B cell (primary cell): ENCODE data around the gene PHF11. TPM values are rescaled to one million over a fixed set of nuclear protein-coding genes. Genes with fewer than 3 reads are reported as not detected.

Source experiments
- ATAC-seq: fragments of 200-7000 bp; cut with Tn5 transposase; one replicate; pipeline ENCODE4 v1.10.0; 2021; ENCODE audit warnings: low read depth, mild to moderate bottlenecking, moderate number of reproducible peaks, moderate library complexity
- CTCF ChIA-PET: fragments of 350-600 bp; sonication (Branson Sonifier 250); formaldehyde crosslinking; loops from one replicate; lab custom pipeline; 2021; ENCODE audit warnings: antibody characterized with exemption, inconsistent platforms; lab: Charles Lee
- POLR2A ChIA-PET: fragments of 350-600 bp; sonication (Branson Sonifier 250); formaldehyde crosslinking; loops from one replicate; lab custom pipeline; 2021; ENCODE audit warnings: antibody characterized with exemption; lab: Charles Lee
- DNase-seq: peaks from one replicate; pipeline ENCODE4 v3.0.0; 2013
- H2AFZ ChIP-seq: 2 replicates; pipeline ENCODE4 v1.6.1; 2012; ENCODE audit warnings: mild to moderate bottlenecking, low read depth, low read length; ENCODE audit not compliant: insufficient read depth, poor library complexity, severe bottlenecking
- H3K27ac ChIP-seq, 2 donors: 1 replicate in 1 of 2; 2 replicates in 1 of 2; pipeline ENCODE4 v1.5.1; 2012 to 2013; ENCODE audit warnings: low read length in 2 of 2, mild to moderate bottlenecking in 2 of 2, moderate library complexity in 1 of 2
- H3K27me3 ChIP-seq, 4 experiments: fragments of 200-600 bp in 1 of 4; sonication (generic) in 1 of 4; replicated peaks in 1 of 4; 1 replicate in 2 of 4; 2 replicates in 2 of 4; pipeline versions ENCODE4 v1.6.1 to v1.7.0; 2013 to 2016; ENCODE audit warnings: low read length in 3 of 4, mild to moderate bottlenecking in 2 of 4, mixed read lengths in 1 of 4, moderate library complexity in 1 of 4; ENCODE audit not compliant: insufficient read depth in 4 of 4, control insufficient read depth in 3 of 4; ENCODE audit errors: control extremely low read depth in 1 of 4
- H3K36me3 ChIP-seq, 2 experiments: replicated peaks in 1 of 2; 1 replicate in 1 of 2; 2 replicates in 1 of 2; pipeline versions ENCODE4 v1.6.1 to v1.7.1; 2013; ENCODE audit warnings: low read length in 1 of 2; ENCODE audit not compliant: insufficient read depth in 2 of 2, control insufficient read depth in 1 of 2; ENCODE audit errors: control extremely low read depth in 1 of 2, extremely low read depth in 1 of 2
- H3K4me1 ChIP-seq, 2 donors: fragments of 200-600 bp in 1 of 2; sonication (generic) in 1 of 2; 1 replicate in 1 of 2; 2 replicates in 1 of 2; pipeline versions ENCODE4 v1.5.1 to v1.6.1; 2013 to 2017; ENCODE audit warnings: low read length in 2 of 2; ENCODE audit not compliant: control insufficient read depth in 2 of 2, insufficient read depth in 2 of 2
- H3K4me2 ChIP-seq: replicated peaks from 2 replicates; pipeline ENCODE3; 2012; ENCODE audit warnings: mild to moderate bottlenecking, low read depth, low read length; ENCODE audit not compliant: poor library complexity, severe bottlenecking
- H3K4me3 ChIP-seq, 5 experiments: fragments of 200-600 bp in 1 of 5; sonication (generic) in 1 of 5; 1 replicate in 3 of 5; 2 replicates in 2 of 5; pipeline versions ENCODE4 v1.5.1 to v1.7.0; 2011 to 2016; ENCODE audit warnings: low read length in 4 of 5, mild to moderate bottlenecking in 4 of 5, low read depth in 2 of 5, control low read depth in 1 of 5, moderate library complexity in 1 of 5; ENCODE audit not compliant: insufficient read depth in 1 of 5; ENCODE audit errors: control extremely low read depth in 1 of 5, extremely low read depth in 1 of 5
- H3K79me2 ChIP-seq: fragments of 200-600 bp; sonication (generic); one replicate; pipeline ENCODE4 v1.6.0; 2016; ENCODE audit warnings: low read length; ENCODE audit not compliant: control insufficient read depth, insufficient read depth
- H3K9ac ChIP-seq: fragments of 200-600 bp; sonication (generic); 2 replicates; pipeline ENCODE4 v1.6.1; 2017; ENCODE audit warnings: mild to moderate bottlenecking, low read length, moderate library complexity
- H3K9me3 ChIP-seq, 3 donors: one replicate each; pipeline versions ENCODE4 v1.6.1 to v1.7.1; 2013; ENCODE audit warnings: low read length in 2 of 3; ENCODE audit not compliant: control insufficient read depth in 2 of 3, insufficient read depth in 1 of 3; ENCODE audit errors: control extremely low read depth in 1 of 3
- H4K20me1 ChIP-seq: 2 replicates; pipeline ENCODE4 v1.6.0; 2012; ENCODE audit warnings: mild to moderate bottlenecking, low read length; ENCODE audit not compliant: insufficient read depth, control insufficient read depth, poor library complexity, severe bottlenecking
- H3K27ac Mint-ChIP-seq: one replicate; pipeline ENCODE4 v1.8.0; 2021; ENCODE audit warnings: mixed read lengths
- H3K27me3 Mint-ChIP-seq: one replicate; pipeline ENCODE4 v1.8.0; 2021; ENCODE audit warnings: mixed read lengths
- H3K4me1 Mint-ChIP-seq: one replicate; pipeline ENCODE4 v1.8.0; 2021; ENCODE audit warnings: mixed read lengths
- H3K4me3 Mint-ChIP-seq: one replicate; pipeline ENCODE4 v1.8.0; 2021; ENCODE audit warnings: mixed read lengths
- H3K9me3 Mint-ChIP-seq: one replicate; pipeline ENCODE4 v1.8.0; 2022; ENCODE audit warnings: mixed read lengths; ENCODE audit not compliant: insufficient read depth
- EZH2 ChIP-seq: IDR thresholded peaks from 2 replicates; pipeline ENCODE4 v1.6.1; 2012; ENCODE audit warnings: borderline replicate concordance, low read depth, mild to moderate bottlenecking, moderate library complexity, low read length; ENCODE audit not compliant: insufficient read depth, poor library complexity, severe bottlenecking
- WGBS: methylation state at CpG from one replicate; pipeline ENCODE4 v1.1.5; 2013; ENCODE audit warnings: missing lambda C conversion rate; ENCODE audit not compliant: insufficient coverage; 5-methylcytosine and 5-hydroxymethylcytosine counted together
- intact Hi-C: fragments of 100-400 bp; cut with micrococcal nuclease; formaldehyde crosslinking; loops from one replicate; pipeline ENCODE4 v1.10.0; 2022
- polyA minus RNA-seq: library from RNA; depleted of rRNA, polyadenylated mRNA; stranded (reverse); fragments of >200 nt; gene quantifications from 2 replicates; pipeline ENCODE4 v1.2.3, GENCODE V29; 2012
- polyA plus RNA-seq: library from polyadenylated mRNA; depleted of rRNA; stranded (reverse); fragments of >200 nt; gene quantifications from 2 replicates; pipeline ENCODE4 v1.2.3, GENCODE V29; 2012
- total RNA-seq, 2 donors: library from RNA; stranded (reverse); fragments of 120-200 nt in 1 of 2; gene quantifications; 1 replicate in 1 of 2; 2 replicates in 1 of 2; pipeline versions ENCODE4 v1.2.3 to v1.2.4, GENCODE V29; 2013 to 2022
- TF ChIP-seq, protein P1 (sequence below): fragments of 200-600 bp; IDR thresholded peaks from one replicate; pipeline ENCODE4 v1.8.0; 2022; ENCODE audit warnings: antibody characterized with exemption, mild to moderate bottlenecking

PHF11 gene
- total RNA-seq (176 and 181 TPM in 2 replicates), polyA plus RNA-seq (79.0 and 95.6 TPM in 2 replicates), polyA minus RNA-seq (11.5 and 31.8 TPM in 2 replicates)
- total RNA-seq (2013), result 94.9 TPM

DNA sequence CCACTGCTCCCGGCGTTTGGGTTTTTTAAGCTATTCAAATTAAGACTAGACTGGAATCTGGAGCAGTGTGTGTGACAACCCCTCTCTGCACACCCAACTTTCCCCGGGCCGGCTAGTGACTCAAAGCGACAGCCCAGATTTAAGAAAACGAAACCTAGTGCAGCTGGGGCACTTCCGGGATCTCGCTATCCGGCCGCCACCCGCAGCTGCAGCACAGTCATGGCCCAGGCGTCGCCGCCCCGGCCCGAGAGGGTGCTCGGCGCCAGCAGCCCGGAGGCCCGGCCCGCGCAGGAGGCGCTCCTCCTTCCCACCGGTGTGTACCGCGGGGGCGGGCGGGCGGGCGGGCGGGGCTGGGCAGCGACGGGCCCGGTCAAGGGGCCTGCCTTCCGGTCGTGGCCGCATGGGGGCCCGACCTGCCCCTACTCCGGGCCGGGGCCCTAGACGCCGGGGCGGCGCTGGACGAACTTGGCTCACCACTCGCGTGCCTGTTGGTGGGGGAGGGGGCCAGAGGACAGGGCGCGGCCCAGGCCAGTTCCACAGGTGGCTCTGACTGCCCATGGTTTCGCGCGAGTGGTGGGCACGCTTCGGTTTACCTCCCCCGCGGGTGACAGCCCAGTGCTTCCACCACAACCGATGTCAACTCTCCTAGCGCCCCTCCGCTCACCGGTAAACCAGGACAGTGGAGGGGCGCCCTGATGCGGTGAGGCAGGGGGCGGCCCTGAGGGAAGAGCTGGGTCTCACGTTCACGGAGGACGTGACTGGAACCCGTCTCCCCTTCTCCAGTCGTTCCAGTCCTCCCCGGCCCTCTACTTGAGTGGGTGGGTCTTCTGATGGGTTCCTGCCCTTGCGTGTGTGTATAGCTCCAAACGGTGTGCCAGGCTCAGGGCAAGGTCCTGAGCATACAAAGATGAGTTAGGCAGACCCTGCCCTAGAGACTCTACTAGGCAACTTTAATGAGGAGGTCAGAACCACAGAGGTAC lies at the start of gene PHF11:
Gene PHF11 (plus strand): TSS at position 171 of the 980 bp plus-strand sequence. CDS start 49 bp downstream, at position 220.
- WGBS, result under 1% methylated on average over 57 of the region's 71 CpGs

More for the DNA sequence above, at the start of gene PHF11:
- Mint-ChIP-seq H3K4me1 (peaks cover 40% of the 10 kb centered on the region), H3K9me3 (no peaks in the 10 kb centered on the region), H3K27me3 (no peaks in the 10 kb centered on the region), H3K4me3 (peak within 1 kb of the TSS; percentile 95), H3K27ac (peak within 1 kb of the TSS; percentile 99)
- no peak for TF ChIP-seq EZH2
- TF ChIP-seq, protein P1, sequence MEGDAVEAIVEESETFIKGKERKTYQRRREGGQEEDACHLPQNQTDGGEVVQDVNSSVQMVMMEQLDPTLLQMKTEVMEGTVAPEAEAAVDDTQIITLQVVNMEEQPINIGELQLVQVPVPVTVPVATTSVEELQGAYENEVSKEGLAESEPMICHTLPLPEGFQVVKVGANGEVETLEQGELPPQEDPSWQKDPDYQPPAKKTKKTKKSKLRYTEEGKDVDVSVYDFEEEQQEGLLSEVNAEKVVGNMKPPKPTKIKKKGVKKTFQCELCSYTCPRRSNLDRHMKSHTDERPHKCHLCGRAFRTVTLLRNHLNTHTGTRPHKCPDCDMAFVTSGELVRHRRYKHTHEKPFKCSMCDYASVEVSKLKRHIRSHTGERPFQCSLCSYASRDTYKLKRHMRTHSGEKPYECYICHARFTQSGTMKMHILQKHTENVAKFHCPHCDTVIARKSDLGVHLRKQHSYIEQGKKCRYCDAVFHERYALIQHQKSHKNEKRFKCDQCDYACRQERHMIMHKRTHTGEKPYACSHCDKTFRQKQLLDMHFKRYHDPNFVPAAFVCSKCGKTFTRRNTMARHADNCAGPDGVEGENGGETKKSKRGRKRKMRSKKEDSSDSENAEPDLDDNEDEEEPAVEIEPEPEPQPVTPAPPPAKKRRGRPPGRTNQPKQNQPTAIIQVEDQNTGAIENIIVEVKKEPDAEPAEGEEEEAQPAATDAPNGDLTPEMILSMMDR, result no peak
- H3K9me3 ChIP-seq, result no peaks in the 10 kb centered on the region
- H3K27ac ChIP-seq, result peak within 1 kb of the TSS; percentile 89 to 95
- peak; percentile 80 for ATAC-seq
- peak within 1 kb of the TSS; percentile 82 for H2AFZ ChIP-seq
- H3K36me3 ChIP-seq, result peaks cover 0 to 16% of the 10 kb centered on the region in 2 experiments
- POLR2A ChIA-PET, result interaction anchor here (0.7 to 2.2 kb wide), 10 partner anchors 11 to 123 kb away, joined by 3 to 42 read pairs (median 5); partner anchors contain the start of genes CAB39L, RCBTB1 and SETDB2
- CTCF ChIA-PET, result interaction anchor here (0.6 to 1.7 kb wide), 6 partner anchors 11 to 133 kb away, joined by 3 to 8 read pairs (median 3); no protein-coding TSS in a partner anchor
- no peaks in the 10 kb centered on the region for H3K27me3 ChIP-seq
- H4K20me1 ChIP-seq, result no peaks in the 10 kb centered on the region
- DNase-seq, result peak; percentile 92
- peaks cover 6 to 20% of the 10 kb centered on the region in 2 donors for H3K4me1 ChIP-seq
- peaks cover 20% of the 10 kb centered on the region for H3K79me2 ChIP-seq
- H3K9ac ChIP-seq, result peak within 1 kb of the TSS; percentile 94
- peak within 1 kb of the TSS; percentile 67 to 90 (median 77) for H3K4me3 ChIP-seq
- peak within 1 kb of the TSS; percentile 87 for H3K4me2 ChIP-seq
- intact Hi-C loops, result loop anchor here (1.0 to 10.0 kb wide), 9 partner anchors 34 to 1419 kb away; partner anchors contain the start of genes CAB39L, KPNA3, SETDB2 and SPRYD7
